HG02970 (cell line): ENCODE measurements around the gene MTFMT.
"Not testable (repeated sequence)": the region's sequence is repeated elsewhere in the genome, so short reads cannot be mapped to it uniquely, and the experiment has no call there.

Experiments used
- ATAC-seq: cut with Tn5 transposase; IDR thresholded peaks from one replicate; pipeline ENCODE4 v1.9.1; 2021; ENCODE audit warnings: mild to moderate bottlenecking, moderate library complexity, moderate number of reproducible peaks; ENCODE audit not compliant: unreplicated experiment, low FRiP score

MTFMT gene

GRCh38 chr15:65028921-65029735 lies at the start of gene MTFMT:
Gene MTFMT (minus strand): TSS chr15:65029639. CDS start chr15:65029613, 26 bp downstream.
- ATAC-seq = peak; percentile 79

DNA sequence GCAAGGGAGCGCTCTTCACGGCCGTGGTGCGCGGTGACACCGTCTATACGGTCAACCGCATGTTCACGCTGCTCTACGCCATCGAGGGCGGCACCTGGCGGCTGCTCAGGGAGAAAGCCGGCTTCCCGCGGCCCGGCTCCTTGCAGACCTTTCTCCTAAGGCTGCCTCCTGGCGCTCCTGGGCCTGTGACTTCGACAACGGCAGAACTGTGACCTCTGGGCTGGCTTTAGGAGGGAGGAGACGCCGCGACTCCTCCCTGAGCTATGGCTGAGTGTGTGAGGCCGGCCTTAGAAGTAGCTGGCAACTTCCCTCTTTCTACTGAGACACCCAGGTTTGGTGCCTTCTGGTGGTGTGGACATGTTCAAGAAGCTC lies 48.5 kb upstream of the MTFMT start:
- ATAC-seq = no peak

GRCh38 chr15:65077291-65077980 lies 48.0 kb upstream of the MTFMT start:
- no peak for ATAC-seq

GRCh38 chr15:65076486-65077290 lies 47.2 kb upstream of the MTFMT start, which contains the start of gene KBTBD13:
Gene KBTBD13 (plus strand): TSS chr15:65076746. CDS start chr15:65076816, 70 bp downstream.
- no peak for ATAC-seq

- not testable (repeated sequence) for ATAC-seq
These were observed 46.4 kb upstream of the MTFMT start for GRCh38 chr15:65075607-65076395.

DNA sequence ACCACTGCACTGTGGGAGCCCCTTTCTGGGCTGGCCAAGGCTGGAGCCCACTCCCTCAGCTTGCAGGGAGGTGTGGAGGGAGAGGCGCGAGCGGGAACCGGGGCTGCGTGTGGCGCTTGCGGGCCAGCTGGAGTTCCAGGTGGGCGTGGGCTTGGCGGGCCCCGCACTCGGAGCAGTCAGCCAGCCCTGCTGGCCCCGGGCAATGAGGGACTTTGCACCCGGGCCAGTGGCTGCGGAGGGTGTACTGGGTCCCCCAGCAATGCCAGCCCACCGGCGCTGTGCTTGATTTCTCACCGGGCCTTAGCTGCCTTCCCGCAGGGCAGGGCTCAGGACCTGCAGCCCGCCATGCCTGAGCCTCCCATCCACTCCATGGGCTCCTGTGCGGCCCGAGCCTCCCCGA lies 45.5 kb upstream of the MTFMT start:
- ATAC-seq = not testable (repeated sequence)

DNA sequence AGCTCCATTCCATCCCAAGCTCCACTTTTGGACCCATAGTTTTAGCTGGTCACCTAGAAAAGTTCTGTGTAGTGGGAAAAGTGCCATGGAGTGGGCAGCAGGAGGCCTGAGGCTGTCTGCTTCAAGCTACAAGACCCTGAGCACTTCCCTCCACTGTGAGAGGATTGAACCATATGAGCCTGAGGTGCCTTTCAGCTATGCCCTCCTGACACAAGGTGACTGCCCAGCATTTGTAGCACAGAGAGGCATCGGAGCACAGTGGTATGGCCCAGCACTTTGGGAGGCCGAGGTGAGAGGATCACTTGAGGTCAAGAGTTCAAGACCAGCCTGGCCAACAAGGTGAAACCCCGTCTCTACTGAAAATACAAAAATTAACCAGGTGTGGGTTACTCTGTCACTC lies 43.2 kb upstream of the MTFMT start:
- ATAC-seq = no peak

- ATAC-seq = no peak
These were observed 42.6 kb upstream of the MTFMT start for GRCh38 chr15:65072027-65072426.

DNA sequence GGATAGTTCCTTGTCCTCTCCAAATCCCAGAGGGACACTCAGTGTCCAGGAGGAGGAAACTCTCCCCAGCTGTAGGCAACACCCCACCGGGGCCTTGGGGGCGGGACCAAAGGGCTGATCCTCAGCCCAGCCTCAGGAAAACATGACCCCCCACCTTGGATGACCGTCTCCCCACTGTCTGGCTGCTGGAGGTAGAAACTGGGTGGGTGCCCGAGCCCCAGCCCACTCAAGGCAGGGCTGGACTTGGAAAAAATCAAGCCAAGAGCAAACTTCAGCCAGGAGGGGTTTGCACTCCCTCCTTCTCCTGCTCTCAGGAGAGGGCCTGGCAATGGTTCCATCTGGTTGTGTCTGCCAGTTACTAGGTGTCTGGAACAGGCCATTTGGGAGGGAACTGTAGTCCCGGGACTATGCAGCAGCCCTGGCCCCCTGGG lies 42.0 kb upstream of the MTFMT start:
- ATAC-seq = no peak

GRCh38 chr15:65069779-65070546 lies 40.5 kb upstream of the MTFMT start:
- no peak for ATAC-seq

DNA sequence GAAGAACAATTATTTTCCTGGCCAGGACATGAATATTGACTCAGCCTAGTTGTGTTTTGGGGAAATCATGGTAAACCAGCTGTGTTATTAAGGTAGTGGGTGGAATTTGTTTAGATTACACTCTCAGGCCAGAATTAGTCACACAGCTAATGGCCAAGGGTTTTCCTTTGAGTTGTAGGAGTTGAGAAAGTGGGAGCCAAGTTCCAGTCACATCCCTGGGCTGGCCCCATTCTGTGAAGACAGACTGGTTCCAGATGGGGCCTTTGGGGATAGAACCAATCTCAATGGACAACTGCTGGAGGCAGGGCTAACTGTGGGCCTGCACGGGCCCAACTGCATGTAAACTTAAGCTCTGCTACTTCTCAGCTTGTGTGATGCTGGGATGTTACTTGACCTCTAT lies 39.7 kb upstream of the MTFMT start:
- no peak for ATAC-seq

GRCh38 chr15:65068403-65068788 lies 39.0 kb upstream of the MTFMT start:
- ATAC-seq = no peak

- ATAC-seq = no peak
These were observed 38.4 kb upstream of the MTFMT start, which contains the start of gene RASL12 for GRCh38 chr15:65067645-65068402. Gene RASL12 (minus strand): TSS chr15:65067991. CDS start chr15:65067835, 156 bp downstream.

DNA sequence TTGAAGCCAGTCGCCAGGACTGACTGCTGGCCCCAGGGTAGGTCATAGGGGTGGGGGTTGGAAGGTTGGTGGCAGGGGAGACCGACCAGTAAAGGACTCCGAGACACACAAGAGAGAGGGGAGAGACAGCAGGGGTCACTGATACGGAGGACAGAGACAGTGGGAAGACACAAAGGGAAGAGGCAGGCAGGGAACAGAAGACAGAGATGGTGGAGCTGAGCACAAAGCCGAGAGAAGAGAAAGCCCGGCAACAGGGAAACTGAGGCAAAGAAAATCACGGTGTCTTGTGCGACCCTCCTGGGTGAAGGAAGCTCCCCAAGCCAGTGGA lies 37.8 kb upstream of the MTFMT start:
- no peak for ATAC-seq

- ATAC-seq = no peak
These were observed 37.3 kb upstream of the MTFMT start for GRCh38 chr15:65066635-65067316.

DNA sequence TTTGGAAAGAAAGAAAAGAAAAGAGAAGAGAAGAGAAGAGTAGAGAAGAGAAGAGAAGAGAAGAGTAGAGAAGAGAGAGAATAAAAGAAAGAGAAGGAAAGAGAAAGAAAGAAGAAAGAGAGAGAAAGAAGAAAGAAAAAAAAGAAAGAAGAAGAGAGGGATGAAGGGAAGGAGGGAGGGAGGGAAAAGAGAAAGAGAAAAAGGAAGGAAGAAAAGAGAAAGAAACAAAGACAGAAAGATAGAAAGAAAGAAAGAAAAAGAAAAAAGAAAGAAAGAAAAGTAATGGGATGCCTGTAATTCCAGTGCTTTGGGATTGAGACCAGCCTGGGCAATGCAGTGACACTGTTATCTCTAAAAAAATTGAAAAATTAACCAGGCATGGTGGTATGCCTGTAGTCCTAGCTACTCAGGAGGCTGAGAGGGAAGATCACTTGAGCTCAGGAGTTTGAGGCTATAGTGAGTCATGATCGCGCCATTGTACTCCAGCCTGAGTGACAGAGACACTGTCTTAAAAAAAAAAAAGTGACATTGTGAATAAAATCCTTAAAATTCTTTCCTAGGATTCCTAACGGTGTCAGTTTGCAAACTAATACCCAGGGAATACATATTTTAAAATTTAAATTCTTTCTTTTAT lies 36.7 kb upstream of the MTFMT start:
- ATAC-seq = no peak

- ATAC-seq = no peak
These were observed 33.3 kb upstream of the MTFMT start for GRCh38 chr15:65062726-65063125.

DNA sequence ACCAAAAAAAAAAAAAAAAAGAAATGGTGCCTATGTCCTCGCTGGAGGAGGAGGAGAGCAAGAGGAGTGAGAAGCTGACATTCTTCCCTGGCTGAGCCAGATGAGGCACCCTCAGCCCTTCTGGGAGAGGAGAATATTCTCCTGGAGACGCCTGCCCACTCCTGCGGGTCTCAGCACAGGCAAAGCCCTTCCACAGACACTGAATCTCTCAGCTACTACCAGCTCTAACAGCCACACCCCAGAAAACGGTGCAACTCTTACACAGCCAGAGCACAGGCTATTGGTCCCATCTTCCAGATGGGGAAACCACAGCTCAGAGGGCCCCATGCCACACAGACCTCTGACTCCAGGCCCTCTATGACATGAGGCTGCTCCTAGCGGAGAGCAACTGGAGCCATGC lies 32.6 kb upstream of the MTFMT start:
- ATAC-seq = no peak
